Urinary bladder (tissue), 4 donors: Measurements from ENCODE around the gene XAGE1A. TPM values are rescaled to one million over a fixed set of nuclear protein-coding genes. Genes with fewer than 3 reads are reported as not detected.
"Not testable (repeated sequence)": the region's sequence is repeated elsewhere in the genome, so short reads cannot be mapped to it uniquely, and the experiment has no call there.

Experiments
- DNase-seq: peaks from one replicate; pipeline ENCODE4 v3.0.0-alpha.2; 2015; ENCODE audit errors: extremely low spot score
- H3K27ac ChIP-seq: one replicate; pipeline ENCODE4 v1.5.1; 2013; ENCODE audit warnings: low read depth, mild to moderate bottlenecking, moderate library complexity
- H3K36me3 ChIP-seq: one replicate; pipeline ENCODE4 v1.6.1; 2013; ENCODE audit warnings: mild to moderate bottlenecking, moderate library complexity; ENCODE audit not compliant: insufficient read depth
- H3K4me1 ChIP-seq: one replicate; pipeline ENCODE4 v1.6.1; 2013; ENCODE audit warnings: mild to moderate bottlenecking, moderate library complexity; ENCODE audit not compliant: insufficient read depth
- H3K4me3 ChIP-seq: one replicate; pipeline ENCODE4 v1.5.1; 2013; ENCODE audit warnings: low read depth, low read length
- WGBS: extraction: QIAGEN DNeasy Blood & Tissue Kit; methylation state at CpG from one replicate; pipeline ENCODE4 v1.1.7; 2013; 5-methylcytosine and 5-hydroxymethylcytosine counted together
- polyA plus RNA-seq: library from polyadenylated mRNA; stranded (reverse); fragments of 200-250 nt; gene quantifications from one replicate; pipeline ENCODE4 v1.2.3, GENCODE V29; 2013
- total RNA-seq: library from RNA; depleted of rRNA; stranded (reverse); fragments of >200 nt; gene quantifications from one replicate; pipeline ENCODE4 v1.2.3, GENCODE V29; 2014
- donor health status: healthy with polysubstance abuse.
- donor health status: healthy.

XAGE1A gene, protein sequence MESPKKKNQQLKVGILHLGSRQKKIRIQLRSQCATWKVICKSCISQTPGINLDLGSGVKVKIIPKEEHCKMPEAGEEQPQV
- not detected for total RNA-seq
- not detected for polyA plus RNA-seq

DNA sequence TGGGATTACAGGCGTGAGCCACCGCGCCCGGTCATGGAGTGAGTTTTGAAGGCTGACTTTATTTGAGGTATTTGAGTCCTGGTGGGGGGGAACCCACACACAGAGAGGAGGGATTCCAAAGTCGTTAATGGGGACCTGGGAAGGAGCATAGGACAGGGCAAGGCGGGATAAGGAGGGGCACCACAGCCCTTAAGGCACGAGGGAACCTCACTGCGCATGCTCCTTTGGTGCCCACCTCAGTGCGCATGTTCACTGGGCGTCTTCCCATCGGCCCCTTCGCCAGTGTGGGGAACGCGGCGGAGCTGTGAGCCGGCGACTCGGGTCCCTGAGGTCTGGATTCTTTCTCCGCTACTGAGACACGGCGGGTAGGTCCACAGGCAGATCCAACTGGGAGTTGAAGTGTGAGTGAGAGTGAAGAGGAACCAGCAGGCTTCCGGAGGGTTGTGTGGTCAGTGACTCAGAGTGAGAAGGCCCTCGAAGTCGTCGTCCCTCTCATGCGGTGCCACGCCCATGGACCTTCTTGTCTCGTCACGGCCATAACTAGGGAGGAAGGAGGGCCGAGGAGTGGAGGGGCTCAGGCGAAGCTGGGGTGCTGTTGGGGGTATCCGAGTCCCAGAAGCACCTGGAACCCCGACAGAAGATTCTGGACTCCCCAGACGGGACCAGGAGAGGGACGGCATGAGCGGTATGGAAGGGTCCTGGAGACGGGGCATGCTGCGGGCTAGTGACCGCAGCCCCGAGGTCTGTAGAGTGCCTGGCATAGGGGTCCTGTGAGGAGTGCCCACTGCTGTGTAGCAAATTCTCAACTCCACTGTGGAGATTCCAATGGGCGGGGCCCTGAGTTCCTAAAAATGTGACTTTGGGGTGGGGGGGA is at the start of gene XAGE1A:
XAGE1A (plus strand) TSS at position 264 of the 874 bp plus-strand sequence. CDS start 1,554 bp downstream, outside the sequence.
- H3K36me3 ChIP-seq, H3K4me1 ChIP-seq, H3K4me3 ChIP-seq, H3K27ac ChIP-seq, DNase-seq: not testable (repeated sequence)
- no CpG with 5 or more reads among the region's 41 CpGs for WGBS

DNA sequence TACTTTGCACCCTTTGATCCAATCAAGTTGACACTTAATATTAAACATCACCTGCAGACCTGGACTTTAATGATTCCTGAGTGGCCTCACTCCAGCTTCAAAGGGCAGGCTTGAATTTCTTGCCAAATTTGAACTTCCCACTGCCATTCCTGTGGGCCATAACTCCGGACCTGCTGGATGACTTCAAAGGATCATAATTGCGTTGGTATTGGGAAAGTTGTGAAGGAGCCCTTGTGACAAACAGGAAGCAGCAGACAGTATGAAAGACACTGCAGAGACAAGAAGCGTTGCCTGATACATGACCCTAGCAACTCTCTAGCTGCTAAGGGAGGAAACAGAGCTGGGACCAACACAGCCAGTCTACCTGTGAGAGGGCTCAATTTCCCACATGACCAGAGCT is 43.6 kb upstream of the XAGE1A start:
- not testable (repeated sequence) for H3K36me3 ChIP-seq
- WGBS = 58% methylated on average over 3 of the region's 3 CpGs

DNA sequence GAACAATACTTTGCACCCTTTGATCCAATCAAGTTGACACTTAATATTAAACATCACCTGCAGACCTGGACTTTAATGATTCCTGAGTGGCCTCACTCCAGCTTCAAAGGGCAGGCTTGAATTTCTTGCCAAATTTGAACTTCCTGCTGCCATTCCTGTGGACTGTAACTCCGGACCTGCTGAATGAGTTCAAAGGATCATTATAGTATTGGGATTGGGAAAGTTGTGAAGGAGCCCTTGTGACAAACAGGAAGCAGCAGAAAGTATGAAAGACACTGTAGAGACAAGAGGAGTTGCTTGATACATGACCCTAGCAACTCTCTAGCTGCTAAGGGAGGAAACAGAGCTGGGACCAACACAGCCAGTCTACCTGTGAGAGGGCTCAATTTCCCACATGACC is 24.3 kb upstream of the XAGE1A start:
- not testable (repeated sequence) for H3K4me1 ChIP-seq, H3K36me3 ChIP-seq, H3K27ac ChIP-seq, DNase-seq, H3K4me3 ChIP-seq
- WGBS = 32% methylated on average over 1 of the region's 1 CpG

More for the DNA sequence above, 43.6 kb upstream of the XAGE1A start:
- not testable (repeated sequence) for DNase-seq, H3K4me3 ChIP-seq, H3K4me1 ChIP-seq, H3K27ac ChIP-seq

DNA sequence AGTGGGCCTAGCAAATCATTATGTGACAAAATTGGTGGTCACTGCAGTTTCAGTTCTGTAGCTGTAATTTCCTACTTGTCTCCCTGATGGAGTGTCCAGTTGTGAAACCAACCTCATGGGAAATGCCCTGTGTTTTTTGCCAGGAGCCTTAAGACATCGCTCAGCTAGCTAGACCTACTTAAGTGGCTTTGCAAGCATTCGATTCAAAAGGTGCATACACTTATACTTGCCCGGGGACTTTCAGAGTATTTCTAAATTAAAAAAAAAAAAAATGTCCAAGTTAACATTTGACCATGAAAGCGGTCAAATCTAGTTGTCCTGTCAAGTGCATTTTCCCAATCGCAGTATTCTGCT is 788 bp downstream of the XAGE1A start:
- not testable (repeated sequence) for H3K4me3 ChIP-seq, H3K4me1 ChIP-seq, H3K27ac ChIP-seq, DNase-seq, H3K36me3 ChIP-seq
- no CpG with 5 or more reads among the region's 5 CpGs for WGBS

DNA sequence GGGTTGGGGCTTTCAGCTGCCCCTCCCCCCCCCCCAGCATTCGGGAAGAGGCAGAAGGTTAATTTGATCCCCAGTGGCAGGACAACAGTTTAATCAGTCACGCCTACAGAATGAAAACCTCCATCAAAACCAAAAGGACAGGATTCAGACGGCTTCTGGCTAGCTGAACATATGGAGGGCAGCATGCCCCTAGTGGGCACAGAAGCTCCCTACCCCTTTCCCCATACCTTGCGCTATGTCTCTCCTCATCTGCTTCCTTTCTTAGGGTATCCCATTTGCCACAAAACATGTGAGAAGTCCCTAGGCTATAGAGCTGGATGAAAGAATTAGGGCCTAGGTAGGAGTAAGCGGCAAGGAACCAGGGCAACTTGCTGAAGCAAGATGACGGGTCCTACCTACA is 5.8 kb downstream of the XAGE1A start:
- WGBS = no CpG with 5 or more reads among the region's 6 CpGs
- not testable (repeated sequence) for H3K27ac ChIP-seq, H3K4me1 ChIP-seq, DNase-seq, H3K36me3 ChIP-seq, H3K4me3 ChIP-seq

DNA sequence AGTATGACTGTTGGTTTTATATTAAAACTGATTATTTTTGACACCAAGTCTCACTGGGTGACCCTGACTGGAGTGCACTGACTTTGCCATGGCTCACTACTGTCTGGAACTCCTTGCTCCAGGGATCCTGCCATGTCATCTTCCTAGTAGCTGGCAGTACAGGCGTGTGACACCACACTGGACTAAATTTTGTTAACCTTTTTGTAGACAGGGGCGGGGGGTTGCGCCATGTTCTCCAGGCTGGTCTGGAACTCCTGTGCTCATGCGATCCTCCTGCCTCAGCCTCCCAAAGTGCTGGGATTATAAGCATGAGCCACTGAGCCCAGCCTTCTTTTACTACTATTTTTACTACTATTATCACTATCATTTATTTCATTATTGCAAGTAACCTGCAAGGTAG is 8.9 kb downstream of the XAGE1A start:
- 88% methylated on average over 4 of the region's 4 CpGs for WGBS
- no peak for DNase-seq
- Histone ChIP-seq H3K4me3 (no peak overlapping the region), H3K27ac (no peak overlapping the region), H3K4me1 (no peaks in the 10 kb centered on the region), H3K36me3 (no peaks in the 10 kb centered on the region)

DNA sequence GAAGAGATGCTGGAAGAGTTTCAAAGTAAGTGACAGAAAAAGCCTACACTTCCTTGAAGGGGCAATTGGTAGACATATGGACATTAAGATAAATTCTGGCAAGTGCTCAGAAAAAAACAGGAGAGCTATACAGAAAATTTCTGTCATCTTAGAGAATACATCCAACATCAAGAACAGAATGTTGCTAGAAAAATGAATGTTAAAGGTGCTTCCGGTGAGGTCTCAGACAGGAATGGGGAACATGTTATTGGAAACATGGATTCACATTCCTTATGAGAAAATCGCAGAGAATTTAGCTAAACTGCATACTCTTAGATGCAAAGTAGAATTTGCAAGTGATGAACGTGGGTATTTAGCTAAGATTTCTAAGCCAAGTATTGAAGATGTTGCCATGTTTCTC is 11.7 kb downstream of the XAGE1A start:
- WGBS = 81% methylated on average over 3 of the region's 3 CpGs
- H3K4me3 ChIP-seq = no peak overlapping the region
- DNase-seq = no peak
- H3K27ac ChIP-seq = no peak overlapping the region
- H3K36me3 ChIP-seq = no peaks in the 10 kb centered on the region
- H3K4me1 ChIP-seq = no peaks in the 10 kb centered on the region

DNA sequence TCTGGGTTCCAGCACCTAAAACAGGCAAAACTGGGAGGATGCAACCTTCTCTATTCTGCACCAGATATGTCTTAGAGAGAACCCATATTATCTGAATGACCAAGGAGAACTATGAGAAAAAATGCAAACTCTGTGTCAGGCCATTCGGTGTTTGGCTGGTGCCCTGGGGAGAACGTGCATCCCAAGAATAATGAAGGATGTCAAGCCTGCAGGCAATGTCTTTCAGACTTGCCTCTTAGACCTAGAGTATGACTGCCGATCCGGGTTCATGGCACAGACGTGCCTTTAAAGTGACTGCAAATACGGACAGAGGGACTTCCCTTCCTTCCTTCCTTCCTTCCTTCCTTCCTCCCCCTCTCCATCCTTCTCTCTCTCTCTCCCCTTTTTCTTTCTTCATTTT is 14.3 kb downstream of the XAGE1A start:
- no peak overlapping the region for H3K27ac ChIP-seq
- no peak overlapping the region for H3K4me3 ChIP-seq
- no peaks in the 10 kb centered on the region for H3K4me1 ChIP-seq
- H3K36me3 ChIP-seq = no peaks in the 10 kb centered on the region
- WGBS = 82% methylated on average over 6 of the region's 6 CpGs
- no peak for DNase-seq

DNA sequence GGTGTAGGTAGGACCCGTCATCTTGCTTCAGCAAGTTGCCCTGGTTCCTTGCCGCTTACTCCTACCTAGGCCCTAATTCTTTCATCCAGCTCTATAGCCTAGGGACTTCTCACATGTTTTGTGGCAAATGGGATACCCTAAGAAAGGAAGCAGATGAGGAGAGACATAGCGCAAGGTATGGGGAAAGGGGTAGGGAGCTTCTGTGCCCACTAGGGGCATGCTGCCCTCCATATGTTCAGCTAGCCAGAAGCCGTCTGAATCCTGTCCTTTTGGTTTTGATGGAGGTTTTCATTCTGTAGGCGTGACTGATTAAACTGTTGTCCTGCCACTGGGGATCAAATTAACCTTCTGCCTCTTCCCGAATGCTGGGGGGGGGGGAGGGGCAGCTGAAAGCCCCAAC is 15.5 kb downstream of the XAGE1A start:
- DNase-seq, H3K36me3 ChIP-seq, H3K27ac ChIP-seq, H3K4me3 ChIP-seq, H3K4me1 ChIP-seq: not testable (repeated sequence)
- WGBS = no CpG with 5 or more reads among the region's 6 CpGs

DNA sequence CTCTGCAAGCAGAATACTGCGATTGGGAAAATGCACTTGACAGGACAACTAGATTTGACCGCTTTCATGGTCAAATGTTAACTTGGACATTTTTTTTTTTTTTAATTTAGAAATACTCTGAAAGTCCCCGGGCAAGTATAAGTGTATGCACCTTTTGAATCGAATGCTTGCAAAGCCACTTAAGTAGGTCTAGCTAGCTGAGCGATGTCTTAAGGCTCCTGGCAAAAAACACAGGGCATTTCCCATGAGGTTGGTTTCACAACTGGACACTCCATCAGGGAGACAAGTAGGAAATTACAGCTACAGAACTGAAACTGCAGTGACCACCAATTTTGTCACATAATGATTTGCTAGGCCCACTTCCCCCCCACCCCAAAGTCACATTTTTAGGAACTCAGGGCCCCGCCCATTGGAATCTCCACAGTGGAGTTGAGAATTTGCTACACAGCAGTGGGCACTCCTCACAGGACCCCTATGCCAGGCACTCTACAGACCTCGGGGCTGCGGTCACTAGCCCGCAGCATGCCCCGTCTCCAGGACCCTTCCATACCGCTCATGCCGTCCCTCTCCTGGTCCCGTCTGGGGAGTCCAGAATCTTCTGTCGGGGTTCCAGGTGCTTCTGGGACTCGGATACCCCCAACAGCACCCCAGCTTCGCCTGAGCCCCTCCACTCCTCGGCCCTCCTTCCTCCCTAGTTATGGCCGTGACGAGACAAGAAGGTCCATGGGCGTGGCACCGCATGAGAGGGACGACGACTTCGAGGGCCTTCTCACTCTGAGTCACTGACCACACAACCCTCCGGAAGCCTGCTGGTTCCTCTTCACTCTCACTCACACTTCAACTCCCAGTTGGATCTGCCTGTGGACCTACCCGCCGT is 20.7 kb downstream of the XAGE1A start:
- not testable (repeated sequence) for H3K27ac ChIP-seq, H3K36me3 ChIP-seq, DNase-seq, H3K4me1 ChIP-seq, H3K4me3 ChIP-seq
- no CpG with 5 or more reads among the region's 27 CpGs for WGBS

DNA sequence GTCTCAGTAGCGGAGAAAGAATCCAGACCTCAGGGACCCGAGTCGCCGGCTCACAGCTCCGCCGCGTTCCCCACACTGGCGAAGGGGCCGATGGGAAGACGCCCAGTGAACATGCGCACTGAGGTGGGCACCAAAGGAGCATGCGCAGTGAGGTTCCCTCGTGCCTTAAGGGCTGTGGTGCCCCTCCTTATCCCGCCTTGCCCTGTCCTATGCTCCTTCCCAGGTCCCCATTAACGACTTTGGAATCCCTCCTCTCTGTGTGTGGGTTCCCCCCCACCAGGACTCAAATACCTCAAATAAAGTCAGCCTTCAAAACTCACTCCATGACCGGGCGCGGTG is 21.3 kb downstream of the XAGE1A start, which contains the start of gene XAGE1B:
XAGE1B (minus strand) TSS at position 77 of the 339 bp plus-strand sequence. CDS start 1,536 bp downstream, outside the sequence.
- H3K27ac ChIP-seq, H3K36me3 ChIP-seq, H3K4me3 ChIP-seq, DNase-seq, H3K4me1 ChIP-seq: not testable (repeated sequence)
- WGBS = no CpG with 5 or more reads among the region's 18 CpGs

DNA sequence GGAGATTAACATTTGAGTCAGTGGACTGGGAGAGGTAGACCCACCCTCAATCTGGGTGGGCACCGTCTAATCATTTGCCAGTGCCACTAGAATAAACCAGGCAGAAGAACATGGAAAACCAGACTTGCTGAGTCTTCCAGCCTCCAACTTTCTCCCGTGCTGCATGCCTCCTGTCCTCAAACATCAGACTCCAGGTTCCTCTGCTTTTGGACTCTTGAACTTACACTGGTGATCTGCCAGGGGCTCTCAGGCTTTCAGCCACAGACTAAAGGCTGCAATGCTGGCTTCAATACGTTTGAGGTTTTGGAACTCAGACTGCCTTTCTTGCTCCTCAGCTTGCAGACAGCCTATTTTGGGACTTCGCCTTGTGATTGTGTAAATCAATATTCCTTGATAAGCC is 45.4 kb downstream of the XAGE1A start:
- H3K4me1 ChIP-seq = not testable (repeated sequence)
- 48% methylated on average over 4 of the region's 4 CpGs for WGBS

DNA sequence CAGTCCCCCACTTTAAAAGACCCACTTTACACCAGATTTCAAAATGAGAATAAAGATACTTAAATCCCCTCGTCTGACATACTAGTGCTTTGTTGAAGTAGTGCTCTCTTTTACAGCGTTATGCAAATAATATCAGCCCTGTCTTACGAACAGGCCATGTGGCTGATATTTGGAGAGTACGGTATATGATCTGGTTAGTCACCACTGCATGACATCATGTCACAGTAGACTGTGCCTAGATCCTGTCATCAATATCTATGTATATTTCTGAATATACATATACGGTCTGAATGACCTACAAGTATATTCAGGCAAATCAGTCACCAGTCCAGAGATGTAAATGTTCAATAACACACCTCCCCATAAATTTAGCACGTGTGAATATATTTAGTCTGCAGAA is 46.7 kb downstream of the XAGE1A start:
- H3K4me3 ChIP-seq = no peak overlapping the region
- WGBS = 59% methylated on average over 6 of the region's 6 CpGs
- no peak overlapping the region for H3K27ac ChIP-seq
- no peak for DNase-seq
- no peaks in the 10 kb centered on the region for H3K36me3 ChIP-seq
- no peaks in the 10 kb centered on the region for H3K4me1 ChIP-seq

More for the DNA sequence above, 45.4 kb downstream of the XAGE1A start:
- H3K27ac ChIP-seq, H3K4me3 ChIP-seq, H3K36me3 ChIP-seq, DNase-seq: not testable (repeated sequence)
